Measurements from ENCODE around the gene PAPSS2.

PAPSS2 gene

GRCh38 chr10:87672551-87672950, 12.9 kb downstream of the PAPSS2 start:
- no peak for DNase-seq

- DNase-seq = no peak
Measured at GRCh38 chr10:87674943-87675342, 15.3 kb downstream of the PAPSS2 start.

GRCh38 chr10:87675396-87676376, 16.0 kb downstream of the PAPSS2 start:
- no peak for DNase-seq

- DNase-seq = no peak
Measured at GRCh38 chr10:87677595-87677994, 17.9 kb downstream of the PAPSS2 start.

DNA sequence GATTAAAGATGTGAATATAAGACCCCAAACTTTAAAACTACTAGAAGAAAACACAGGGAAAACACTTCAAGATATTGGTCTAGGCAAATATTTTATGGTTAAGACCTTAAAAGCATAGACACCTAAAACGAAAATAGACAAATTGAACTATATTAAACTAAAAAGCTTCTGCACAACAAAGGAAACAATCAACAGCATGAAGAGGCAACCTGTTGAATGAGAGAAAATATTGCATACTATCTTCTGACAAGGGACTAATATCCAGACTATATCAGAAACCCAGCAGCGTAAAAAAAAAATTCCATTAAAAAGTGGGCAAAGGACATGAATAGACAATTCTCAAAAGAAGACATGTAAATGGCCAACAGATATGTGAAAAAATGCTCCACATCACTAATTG, 18.6 kb downstream of the PAPSS2 start:
- DNase-seq = no peak

- DNase-seq = no peak
Measured at GRCh38 chr10:87683356-87683755, 23.7 kb downstream of the PAPSS2 start.

GRCh38 chr10:87684001-87684638, 24.4 kb downstream of the PAPSS2 start:
- no peak for DNase-seq

DNA sequence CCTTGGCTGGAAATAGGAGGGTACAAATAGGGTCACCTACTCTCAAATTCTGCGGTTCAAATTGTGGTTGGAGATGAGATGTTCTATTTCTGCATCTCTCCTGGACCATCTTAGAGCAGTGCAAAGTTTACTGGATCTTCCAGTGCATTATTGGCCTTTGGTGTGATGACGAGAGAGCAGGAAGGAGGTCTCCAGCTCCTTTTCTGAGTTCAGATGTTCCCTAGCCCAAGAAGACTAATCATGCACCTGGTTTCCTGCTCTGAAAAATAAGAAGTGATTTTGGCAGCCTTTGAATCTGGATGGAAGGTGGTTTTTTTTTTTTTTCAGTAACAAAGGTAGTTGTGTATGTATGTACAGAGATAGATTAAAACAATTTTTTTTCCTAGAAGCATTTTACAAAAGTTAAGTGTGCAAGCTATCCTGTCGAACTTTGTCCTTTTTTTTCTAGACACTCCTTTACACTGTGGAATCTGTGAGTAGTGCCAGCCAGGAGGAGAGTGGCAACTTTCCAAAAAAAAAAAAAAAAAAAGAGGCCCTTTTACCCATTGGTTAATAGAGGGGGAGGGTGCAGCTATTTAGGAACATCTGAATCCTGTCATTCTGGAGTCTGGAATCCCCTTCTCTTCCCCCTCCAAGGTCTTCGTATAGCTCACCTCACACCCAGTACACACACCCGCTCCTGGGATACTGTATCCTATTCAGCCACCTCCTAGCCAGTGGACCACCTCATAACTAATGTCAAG, 26.3 kb downstream of the PAPSS2 start:
- no peak for DNase-seq

GRCh38 chr10:87691506-87692070, 31.9 kb downstream of the PAPSS2 start:
- no peak for DNase-seq

- DNase-seq = no peak
Measured at GRCh38 chr10:87692956-87693484, 33.3 kb downstream of the PAPSS2 start.

DNA sequence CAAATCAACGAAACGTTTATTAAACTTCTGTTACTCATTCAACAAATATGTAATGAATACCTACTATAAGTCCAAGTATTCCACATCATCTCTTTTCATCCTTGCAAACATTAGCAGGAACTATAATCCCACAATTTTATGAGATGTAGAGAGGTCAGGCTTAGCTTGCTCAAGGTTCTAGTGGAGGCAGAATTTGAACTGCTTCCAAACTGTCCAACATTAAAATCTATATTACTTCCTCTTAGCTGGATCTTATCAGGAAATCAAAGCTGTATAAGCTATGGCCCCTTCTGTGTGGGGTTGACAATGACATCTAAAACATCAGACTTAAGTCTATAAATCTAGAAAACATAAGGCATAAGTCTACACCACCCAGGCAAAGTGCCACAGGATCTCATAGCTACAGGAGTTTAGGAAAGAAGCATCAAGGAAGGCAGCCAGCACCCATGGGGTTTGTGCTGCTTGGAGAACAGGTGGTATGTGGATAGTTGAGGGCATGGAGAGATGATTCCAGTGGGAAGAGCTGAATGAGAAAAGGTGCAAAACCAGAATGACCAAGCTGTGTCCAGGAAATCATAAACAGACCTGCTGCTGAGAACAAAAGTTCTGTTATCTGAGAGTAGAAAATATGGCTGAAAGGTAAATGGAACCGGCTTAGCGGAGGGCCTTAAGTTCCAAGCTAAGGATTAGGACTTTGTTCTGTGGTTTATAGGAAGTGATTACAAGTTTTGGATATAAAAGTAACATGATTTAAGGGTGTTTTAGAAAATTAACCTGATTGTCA, 34.5 kb downstream of the PAPSS2 start:
- no peak for DNase-seq

GRCh38 chr10:87695074-87695473, 35.4 kb downstream of the PAPSS2 start:
- no peak for DNase-seq

- no peak for DNase-seq
Measured at GRCh38 chr10:87696922-87697745, 37.5 kb downstream of the PAPSS2 start.

GRCh38 chr10:87700031-87700796, 40.5 kb downstream of the PAPSS2 start:
- no peak for DNase-seq

- no peak for DNase-seq
Measured at GRCh38 chr10:87702260-87702972, 42.7 kb downstream of the PAPSS2 start.

GRCh38 chr10:87702973-87703294, 43.3 kb downstream of the PAPSS2 start:
- no peak for DNase-seq

DNA sequence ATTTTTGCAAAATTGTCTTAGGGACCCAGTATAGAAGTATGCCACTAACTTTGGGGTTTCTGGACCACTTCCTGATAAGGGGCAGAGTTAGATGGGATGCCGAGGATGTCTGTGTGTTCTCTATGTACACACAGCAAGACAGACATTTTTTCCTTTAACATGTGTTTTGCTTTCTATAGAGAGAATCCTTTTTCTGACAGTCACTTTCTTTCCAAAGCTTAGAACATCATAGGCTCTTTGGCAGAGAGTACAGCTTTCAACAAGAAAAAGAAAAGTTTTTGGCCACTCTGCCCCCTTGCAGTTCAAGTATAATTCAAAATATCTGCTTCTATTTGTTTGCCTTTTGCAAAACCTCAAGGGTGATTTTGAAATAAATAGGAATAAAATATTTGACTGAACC, 44.1 kb downstream of the PAPSS2 start:
- DNase-seq = no peak

DNA sequence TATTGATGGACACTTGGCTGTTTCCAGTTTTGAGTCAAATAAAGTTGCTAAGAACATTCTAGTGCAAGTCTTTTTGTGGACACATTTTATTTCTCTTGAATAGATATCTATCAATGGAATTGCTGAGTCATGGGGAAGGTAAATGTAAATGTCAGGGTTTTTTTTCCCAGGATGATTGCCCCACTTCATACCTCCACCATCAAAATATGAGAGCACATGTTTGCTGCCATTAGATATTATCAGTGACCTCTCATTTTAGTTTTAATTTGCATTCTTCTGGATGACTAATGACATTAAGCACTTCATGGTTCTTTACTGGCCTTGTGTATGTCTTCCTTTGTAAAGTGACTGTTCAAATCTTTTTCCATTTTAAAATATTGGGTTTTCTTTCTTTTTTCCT, 45.7 kb downstream of the PAPSS2 start:
- DNase-seq = no peak

DNA sequence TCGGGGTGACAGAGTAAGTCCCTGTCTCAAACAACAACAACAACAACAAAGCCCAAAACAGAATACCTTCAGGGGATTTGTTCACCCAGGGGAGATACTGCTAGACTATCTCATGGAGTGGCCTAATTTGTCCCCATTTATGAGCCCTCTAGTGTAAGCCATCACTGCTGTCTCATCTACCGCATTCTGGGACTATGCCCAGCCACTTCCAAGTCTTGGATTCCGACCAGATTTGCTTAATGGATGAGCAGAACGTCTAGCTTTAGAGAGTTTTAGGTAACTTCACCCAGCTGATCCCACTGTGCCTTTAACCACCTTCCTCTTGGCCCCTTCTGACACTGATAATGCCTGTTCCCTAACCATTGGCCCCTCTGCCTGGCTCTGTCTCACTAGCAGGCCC, 47.1 kb downstream of the PAPSS2 start:
- peak; percentile 16 for DNase-seq

DNA sequence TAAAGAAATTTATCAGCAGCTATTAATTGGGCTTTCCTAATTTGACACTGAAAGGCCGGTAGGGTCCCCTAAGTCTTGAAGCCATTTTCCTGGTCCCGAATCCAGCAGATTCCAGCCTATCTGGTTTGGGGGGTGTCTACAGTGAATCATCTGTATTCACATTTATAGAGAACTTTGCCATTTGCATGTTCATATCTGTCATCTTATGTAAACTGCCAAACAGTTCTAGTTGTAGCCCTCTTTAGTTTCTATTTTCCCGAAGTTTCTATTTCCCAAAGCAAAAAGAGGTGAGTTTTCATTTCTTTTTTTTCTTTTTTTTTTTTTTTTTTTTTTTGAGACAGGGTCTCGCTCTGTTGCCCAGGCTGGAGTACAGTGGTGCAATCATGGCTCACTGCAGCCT, 47.6 kb downstream of the PAPSS2 start:
- no peak for DNase-seq

Data from T1000 (cell line).